Stimulated activated naive CD8-positive, alpha-beta T cell treated with anti-CD3 and anti-CD28 coated beads, Interleukin-15, Interleukin-2, amounts not matched to agents 100 U/mL and 50 U/mL, for 24 hours (primary cell): Measurements from ENCODE around the gene MSANTD2.
A peak's percentile ranks its signal among the peaks of the same experiment; 100 is the strongest.
"Not testable (repeated sequence)": the region's sequence is repeated elsewhere in the genome, so short reads cannot be mapped to it uniquely, and the experiment has no call there.

Source experiments
- ATAC-seq: fragments of 150-1000 bp; cut with Tn5 transposase; one replicate; pipeline ENCODE4 v1.10.0; 2021
- DNase-seq: peaks from one replicate; pipeline ENCODE4 v3.0.0; 2021

Gene MSANTD2

DNA sequence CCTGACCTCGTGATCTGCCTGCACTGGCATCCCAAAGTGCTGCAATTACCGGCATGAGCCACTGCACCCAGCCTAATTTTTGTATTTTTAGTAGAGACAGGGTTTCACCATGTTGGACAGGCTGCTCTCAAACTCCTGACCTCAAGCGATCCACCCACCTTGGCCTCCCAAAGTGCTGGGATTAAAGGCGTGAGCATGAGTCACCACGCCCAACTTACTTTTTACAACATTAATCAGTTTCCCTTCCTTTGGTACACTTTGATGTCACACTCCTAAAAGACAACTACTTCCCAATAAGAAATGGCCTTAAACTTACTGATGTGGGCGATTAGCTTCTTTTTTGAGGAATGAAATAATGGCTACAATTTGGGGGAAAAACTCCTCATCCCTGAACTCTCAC is 29.2 kb downstream of the MSANTD2 start:
- not testable (repeated sequence) for ATAC-seq, DNase-seq

DNA sequence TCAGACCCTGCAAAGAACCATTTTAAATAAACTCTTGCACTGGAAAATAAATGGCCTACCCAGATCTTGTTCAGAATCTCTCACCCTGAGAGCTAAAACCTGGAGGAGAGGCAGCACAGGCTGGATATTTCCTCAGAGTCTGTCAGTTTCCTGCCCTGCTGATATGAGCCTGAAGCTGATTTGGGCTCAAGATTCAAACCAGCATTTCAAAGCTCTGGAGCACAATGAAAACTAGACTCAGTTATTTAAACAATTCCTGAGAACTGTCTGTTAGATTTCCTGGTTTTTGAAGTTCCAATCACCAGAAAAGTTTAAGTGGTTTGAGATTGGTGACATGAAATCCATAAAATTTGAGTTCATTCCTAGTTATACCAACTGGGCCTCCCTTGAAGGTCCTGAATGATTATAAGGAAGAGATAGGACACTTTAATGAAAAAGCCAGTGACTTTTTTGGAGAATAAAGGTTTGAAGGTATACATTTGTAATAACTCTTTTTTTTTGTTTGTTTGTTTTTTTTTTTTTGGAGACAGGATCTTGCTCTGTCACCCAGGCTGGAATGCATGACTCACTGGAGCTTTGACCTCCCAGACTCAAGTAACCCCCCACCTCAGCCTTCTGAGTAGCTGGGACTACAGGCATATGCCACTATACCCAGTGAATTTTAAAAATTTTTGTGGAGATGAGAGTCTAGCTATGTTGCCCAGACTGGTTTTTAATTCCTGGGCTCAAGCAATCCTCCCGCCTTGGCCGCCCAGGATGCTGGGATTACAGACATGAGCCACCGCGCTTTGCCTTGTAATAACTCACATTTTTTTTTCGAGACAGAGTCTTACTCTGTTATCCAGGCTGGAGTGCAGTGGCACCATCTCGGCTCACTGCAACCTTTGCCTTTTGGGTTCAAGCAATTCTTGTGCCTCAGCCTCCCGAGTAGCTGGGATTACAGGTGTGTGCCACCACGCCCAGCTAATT is 30.1 kb downstream of the MSANTD2 start:
- no peak for DNase-seq
- ATAC-seq, result no peak

- DNase-seq, result no peak
- no peak for ATAC-seq
These were observed 31.3 kb downstream of the MSANTD2 start for GRCh38 chr11:124768914-124769313.

- DNase-seq (no peak), ATAC-seq (no peak)
These were observed 34.0 kb downstream of the MSANTD2 start for GRCh38 chr11:124766156-124766555.

DNA sequence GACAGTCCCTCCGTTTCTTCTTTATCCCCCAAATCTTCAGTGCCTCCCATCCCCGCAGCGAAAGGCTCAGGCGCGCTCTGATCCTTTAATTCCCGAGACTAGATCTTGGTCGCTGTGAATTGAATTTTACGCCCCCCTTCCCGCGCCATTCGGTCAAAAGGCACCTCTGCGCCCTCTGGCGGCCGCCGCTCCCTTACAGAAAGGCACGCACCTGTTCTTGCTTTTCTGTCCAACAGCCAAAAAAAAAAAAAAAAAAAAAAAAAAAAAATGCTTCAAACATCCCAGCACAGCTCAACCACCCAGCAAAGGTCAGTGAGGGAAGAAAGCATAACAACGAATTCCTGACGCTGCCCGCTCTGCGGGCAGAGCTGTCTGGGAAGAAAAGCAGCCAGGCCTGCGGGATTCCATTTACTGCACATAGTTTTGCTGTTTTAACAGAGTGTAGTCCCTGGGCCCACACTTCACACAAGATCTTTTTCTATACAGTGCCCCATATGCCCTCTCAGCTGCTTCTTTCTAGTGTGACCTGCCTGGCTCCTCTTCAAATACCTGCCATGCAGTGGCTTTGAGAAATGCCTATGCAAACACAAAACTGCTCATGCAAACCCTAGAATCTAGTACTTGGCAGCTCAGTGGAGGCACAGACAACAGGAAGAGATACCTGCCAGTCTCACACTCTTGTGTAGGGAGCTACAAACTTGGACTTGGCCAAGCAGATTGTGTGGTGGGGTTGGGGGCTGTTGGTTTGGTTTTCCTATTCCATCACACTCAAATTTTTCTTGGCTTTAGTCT is 36.9 kb downstream of the MSANTD2 start:
- peak; percentile 90 for DNase-seq
- peak; percentile 22 for ATAC-seq

- DNase-seq, result no peak
- peak; percentile 11 for ATAC-seq
These were observed 37.5 kb downstream of the MSANTD2 start for GRCh38 chr11:124762624-124763155.

- ATAC-seq (peak; percentile 79), DNase-seq (peak; percentile 80)
These were observed 38.0 kb downstream of the MSANTD2 start, which contains the start of gene ESAM for GRCh38 chr11:124762105-124762623. Gene ESAM, minus strand, starts transcription at chr11:124762290. Its CDS starts 136 bp downstream, at chr11:124762154.

DNA sequence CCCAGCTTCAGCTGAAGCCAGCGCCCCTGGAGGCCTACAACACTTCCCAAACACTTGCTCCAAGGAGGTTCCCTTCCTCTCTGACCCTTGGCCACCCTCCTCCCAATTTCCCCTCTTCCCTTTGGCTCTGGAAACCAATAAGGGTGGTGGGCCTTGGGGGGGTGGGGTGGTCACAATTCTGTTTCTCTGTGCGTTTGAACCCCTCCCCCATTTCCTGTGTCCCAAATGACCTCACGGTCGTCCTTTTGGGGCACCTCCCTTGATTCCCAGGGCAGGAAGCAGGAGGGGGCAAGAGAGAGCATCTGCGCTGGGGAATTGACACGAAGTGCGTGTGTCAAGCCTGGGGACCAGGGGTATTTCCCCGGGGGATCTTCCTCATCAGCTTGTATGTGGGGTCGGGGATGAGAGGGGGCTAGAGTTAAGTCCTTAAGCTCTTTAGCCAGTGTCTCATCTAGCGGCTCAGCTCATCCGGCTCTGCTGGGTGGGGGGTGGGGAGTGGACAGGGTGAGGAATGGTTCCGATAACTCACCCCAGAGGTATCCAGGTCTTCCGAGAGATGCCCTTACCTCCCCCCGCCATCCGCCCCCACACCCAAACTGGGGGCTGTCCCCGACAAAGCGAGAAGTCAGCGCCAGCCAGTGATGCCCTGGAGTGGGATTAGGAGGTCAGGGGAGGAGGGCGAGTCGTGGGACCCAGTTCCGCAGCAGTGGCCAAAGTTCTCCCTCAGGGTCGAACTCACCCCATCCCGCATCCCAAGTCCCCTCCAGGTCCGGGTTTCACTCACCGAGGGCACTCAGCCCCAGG is 38.7 kb downstream of the MSANTD2 start:
- no peak for ATAC-seq
- peak; percentile 42 for DNase-seq

- DNase-seq (no peak), ATAC-seq (no peak)
These were observed 39.4 kb downstream of the MSANTD2 start for GRCh38 chr11:124760806-124761205.

DNA sequence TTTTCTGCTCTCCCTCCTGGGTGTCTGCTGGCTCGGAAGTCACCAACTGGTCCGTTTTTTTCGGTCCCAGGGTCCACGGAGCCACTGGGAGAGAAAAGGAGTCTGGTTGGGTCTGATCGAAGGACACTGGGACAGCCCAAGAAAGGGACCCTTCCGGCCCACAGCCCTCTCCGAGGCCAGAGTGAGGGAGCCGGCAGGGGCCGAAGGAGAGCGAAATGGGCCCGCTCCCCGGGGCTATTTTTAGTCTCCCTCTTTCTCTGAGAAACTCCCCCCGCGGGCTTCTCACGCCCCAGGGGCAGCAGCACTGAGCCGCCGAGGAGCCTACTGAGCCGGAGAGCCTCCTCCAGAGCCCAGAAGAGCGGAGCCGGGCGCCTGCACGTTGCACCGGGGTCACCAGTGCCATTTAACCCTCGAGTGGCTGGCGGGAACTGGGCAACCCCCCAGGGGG is 40.0 kb downstream of the MSANTD2 start:
- DNase-seq (no peak), ATAC-seq (no peak)

- no peak for ATAC-seq
These were observed 40.7 kb downstream of the MSANTD2 start for GRCh38 chr11:124759266-124760204.

DNA sequence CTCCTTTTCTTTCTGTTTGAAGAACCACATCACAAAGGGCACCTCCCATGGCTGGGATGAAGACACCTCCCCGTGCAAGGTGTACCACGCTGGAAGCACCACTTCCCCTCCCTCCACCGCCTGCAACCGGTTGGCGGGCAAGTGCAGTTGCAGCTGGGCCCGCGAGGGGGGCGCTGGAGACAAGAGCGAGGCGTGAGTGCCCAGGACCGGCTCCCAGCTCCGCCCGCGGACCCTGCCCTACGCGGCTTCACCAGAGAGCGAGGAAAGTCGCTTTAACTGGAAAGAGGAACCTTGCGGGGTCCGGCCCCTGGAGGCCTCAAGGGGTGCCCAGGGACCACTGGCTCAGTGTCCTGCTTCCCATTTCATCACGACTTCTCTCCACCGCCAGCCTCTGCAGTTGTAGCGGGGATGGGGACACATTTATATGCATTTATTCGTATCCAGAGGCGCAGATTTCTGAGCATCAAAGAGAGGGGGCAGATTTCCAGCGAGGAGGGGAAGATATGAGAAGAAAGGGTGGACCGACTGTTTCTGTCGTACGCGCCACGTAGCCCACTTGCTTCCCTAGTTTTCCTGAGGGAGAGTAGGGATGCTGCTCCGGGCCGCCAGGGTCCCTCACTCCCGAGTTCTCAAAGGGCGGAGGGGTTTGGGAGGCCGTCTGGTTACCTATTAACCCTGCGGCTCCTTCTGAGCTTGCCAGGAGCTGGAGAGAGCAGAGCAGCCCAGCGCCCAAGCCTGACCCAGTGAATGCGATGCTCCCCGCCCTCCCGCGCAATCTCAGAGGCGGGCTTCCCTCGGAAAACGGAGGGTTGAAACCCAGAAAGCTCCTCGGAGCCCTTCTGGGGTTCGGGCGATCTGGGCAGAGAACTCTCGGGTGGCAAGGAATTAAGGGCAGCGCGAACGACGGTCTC is 41.6 kb downstream of the MSANTD2 start:
- peak; percentile 77 for DNase-seq

More at GRCh38 chr11:124759266-124760204, 40.7 kb downstream of the MSANTD2 start:
- DNase-seq, result no peak

DNA sequence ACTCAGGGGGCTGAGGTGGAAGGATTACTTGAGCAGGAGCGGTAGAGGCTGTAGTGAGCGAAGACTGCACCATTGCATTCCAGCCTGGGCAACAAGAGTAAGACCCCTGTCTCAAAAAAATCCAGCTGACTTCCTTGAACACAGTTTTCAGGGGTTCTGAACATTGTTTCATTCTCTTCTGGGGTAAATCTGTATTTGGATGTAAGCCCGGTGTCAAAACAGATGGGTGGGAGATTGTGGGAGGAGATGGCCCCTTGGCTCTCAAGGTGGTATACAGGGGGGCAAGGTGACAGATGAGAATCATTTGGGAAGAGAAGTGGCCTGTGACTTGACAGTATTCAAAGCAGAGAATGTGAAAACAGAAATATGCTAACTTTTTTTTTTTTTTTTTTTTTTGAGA is 42.9 kb downstream of the MSANTD2 start:
- ATAC-seq (no peak), DNase-seq (no peak)

More for the DNA sequence above, 41.6 kb downstream of the MSANTD2 start:
- peak; percentile 59 for ATAC-seq

DNA sequence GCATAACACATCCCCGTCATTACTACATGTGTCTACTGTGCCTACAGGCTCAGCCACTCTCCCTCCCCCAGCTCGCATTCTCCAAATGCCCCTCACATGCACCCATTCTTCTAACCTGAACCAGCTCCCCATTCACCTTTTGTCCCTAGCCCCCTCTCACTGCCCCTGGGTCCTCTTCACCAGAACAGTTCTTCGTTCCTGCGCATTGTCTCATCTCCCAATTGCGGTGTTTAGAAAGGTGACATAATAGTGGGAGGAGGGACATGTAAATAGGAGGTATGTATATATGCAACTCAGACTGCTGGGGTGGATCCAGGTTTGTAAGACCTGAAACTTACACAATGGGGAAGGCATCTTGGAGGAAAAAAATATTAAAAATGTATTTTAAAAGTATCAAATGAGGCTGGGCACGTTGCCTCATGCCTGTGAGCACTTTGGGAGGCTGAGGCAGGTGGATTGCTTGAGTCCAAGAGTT is 43.4 kb downstream of the MSANTD2 start:
- no peak for DNase-seq
- ATAC-seq, result no peak

- ATAC-seq, result no peak
- DNase-seq, result no peak
These were observed 44.0 kb downstream of the MSANTD2 start for GRCh38 chr11:124756033-124756752.

- DNase-seq (no peak), ATAC-seq (no peak)
These were observed 45.5 kb downstream of the MSANTD2 start for GRCh38 chr11:124754710-124755109.

GRCh38 chr11:124754309-124754708 is 45.9 kb downstream of the MSANTD2 start:
- ATAC-seq (no peak), DNase-seq (no peak)

- ATAC-seq (no peak), DNase-seq (no peak)
These were observed 46.6 kb downstream of the MSANTD2 start for GRCh38 chr11:124753624-124754023.
